GM21528 (cell line): ENCODE data around the gene CACNG8.
"Not testable (repeated sequence)": the region's sequence is repeated elsewhere in the genome, so short reads cannot be mapped to it uniquely, and the experiment has no call there.

ENCODE experiments used
- ATAC-seq: cut with Tn5 transposase; IDR thresholded peaks from one replicate; pipeline ENCODE4 v1.9.1; 2021; ENCODE audit warnings: mild to moderate bottlenecking, moderate library complexity; ENCODE audit not compliant: unreplicated experiment, low FRiP score

The CACNG8 gene

DNA sequence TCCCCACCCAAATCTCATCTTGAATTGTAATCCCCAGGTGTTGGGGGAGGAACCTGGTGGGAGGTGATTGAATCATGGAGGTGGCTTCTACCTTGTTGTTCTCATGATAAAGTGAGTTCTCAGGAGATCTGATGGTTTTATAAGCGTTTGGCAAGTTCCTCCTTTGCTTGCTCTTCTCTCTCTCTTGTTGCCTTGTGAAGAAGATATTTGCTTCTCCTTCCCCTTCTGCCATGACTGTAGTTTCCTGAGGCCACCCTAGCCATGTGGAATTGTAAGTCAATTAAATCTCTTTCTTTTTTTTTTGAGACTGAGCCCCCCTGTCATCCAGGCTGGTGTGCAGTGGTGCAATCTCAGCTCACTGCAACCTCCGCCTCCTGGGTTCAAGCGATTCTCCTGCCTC, 66.6 kb downstream of the CACNG8 start:
- no peak for ATAC-seq

DNA sequence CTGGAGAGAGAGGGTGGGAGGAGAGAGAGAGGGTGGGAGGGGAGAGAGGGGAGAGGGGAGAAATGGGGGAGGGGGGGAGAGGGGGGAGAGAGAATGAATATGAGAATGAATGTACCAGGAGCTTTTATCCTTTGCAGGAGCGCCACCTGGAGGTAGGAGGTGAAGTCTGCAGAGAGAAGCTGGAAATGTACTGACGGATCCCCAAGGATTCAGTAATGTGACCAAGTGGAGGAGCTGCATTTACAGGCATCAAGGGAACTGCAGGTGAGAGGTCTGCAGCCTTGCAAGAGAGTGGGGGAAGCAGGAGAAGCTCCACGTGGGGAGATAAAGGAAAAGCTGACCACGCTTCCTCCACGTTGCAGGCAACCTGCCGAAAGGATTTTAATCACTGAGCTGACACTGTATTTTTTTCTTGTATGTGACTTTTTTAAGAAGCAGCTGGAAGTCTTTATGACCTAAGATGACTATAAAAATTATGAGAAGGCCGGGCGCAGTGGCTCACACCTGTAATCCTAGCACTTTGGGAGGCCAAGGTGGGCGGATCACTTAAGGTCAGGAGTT, 67.3 kb downstream of the CACNG8 start:
- no peak for ATAC-seq

DNA sequence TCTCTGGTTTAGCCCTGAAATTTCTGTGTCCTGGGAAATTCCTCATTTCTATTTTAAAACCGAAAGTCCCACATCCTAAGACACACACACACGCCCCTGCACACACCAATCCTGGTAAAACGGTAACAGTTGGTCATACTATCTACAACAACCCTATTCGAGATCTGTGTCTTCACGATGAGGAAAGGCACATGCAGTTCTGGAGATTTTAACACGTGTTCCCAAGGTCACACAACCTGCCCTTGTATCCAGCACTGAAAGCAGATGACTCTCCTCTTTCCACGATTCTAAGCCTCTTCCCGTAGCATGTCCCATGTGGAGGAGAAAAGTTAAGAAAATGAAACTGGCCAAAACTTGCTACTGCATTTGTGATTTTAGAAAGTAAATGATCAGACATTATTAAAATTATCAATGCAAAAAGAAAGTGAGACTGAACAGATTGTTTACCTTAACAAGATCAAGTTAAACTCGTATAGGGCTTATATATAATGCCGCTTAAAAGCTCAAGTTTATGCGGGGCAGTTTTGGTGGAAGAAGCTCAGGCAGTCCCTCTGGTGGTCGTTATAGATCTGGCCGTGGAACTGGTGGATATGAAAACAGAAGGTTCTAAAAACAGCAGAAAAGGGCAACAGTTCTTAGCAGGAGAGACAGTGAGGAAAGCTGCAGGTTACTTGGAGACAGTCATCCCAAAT, 68.3 kb downstream of the CACNG8 start:
- no peak for ATAC-seq

DNA sequence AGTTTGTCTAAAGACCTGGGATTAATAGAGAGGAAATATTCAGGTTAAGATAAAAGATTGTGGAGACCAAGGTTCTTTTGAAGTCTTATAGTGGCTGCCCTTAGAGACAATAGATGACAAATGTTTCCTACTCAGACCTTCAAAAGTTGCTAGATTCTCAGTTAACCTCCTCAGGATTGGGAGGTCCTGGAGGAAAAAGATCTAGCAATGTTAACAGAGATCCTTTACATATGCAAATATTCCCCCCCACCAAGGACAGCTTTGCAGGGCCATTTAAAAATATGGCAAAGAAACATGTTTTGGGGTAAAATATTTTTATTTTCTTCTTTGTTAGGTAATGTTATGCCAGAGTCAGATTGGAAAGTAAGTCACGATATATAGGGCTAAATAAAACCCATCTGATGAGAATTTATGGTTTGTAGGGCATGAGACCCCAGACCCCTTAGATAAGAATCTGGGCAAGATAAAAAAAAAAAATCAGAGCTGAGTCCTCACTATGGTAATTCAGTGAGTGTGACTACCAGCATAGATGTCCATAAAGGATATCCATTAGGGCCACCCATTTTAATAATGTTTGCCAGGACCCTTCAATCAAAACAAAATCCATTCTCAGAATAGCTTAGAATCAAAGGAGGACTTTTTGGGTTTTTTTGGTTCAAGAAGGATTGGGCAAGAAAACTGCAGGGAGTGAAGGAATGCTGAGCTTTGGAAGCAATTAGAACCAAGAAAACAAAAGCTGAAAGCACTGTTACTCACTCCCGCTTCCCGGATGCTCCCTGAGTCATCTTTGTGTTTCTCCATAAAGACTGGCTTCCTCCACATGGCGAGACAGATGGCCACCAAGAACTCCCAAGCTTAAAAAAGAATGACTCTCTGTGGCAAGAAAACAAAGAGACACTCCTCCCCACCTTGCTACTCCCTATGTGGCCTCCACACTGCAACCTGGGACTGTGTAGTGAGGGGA, 72.8 kb downstream of the CACNG8 start:
- no peak for ATAC-seq

DNA sequence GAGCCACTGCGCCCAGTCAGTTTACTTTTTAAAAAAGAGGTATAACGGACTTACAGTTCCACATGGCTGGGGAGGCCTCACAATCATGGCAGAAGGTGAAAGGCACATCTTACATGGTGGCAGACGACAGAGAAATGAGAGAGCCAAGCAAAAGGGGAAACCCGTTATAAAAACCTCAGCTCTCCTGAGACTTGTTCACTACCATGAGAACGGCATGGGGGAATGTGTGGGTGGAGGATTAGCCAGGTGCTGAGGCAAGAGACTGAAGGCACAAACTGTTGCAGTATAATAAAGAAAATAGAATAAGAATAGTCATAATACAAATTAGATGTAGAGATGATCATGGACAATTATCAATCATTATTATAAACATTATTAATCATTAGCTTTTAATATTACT, 73.8 kb downstream of the CACNG8 start:
- not testable (repeated sequence) for ATAC-seq
